IMR-90 (cell line): ENCODE results near the gene DUSP3. TPM values are rescaled to one million over a fixed set of nuclear protein-coding genes. Genes with fewer than 3 reads are reported as not detected.

Experiments used
- ATAC-seq: fragments of 200-7000 bp; cut with Tn5 transposase; 2 replicates; pipeline ENCODE4 v1.9.1; 2020; ENCODE audit warnings: low read depth, mild to moderate bottlenecking, moderate library complexity
- BruUV-seq: library from RNA; stranded (reverse); fragments of 400-500 nt; replicated peaks from 2 replicates; lab custom pipeline; 2021; lab: Mats Ljungman, UMichigan
- CTCF ChIA-PET: fragments of 300-600 bp; formaldehyde crosslinking; extraction: SDS; loops from one replicate; lab custom pipeline; 2021; ENCODE audit warnings: antibody characterized with exemption; lab: Yijun Ruan, JAX
- POLR2A ChIA-PET: fragments of 300-600 bp; sonication (Branson Sonifier 250); formaldehyde crosslinking; loops from one replicate; lab custom pipeline; 2022; ENCODE audit warnings: antibody characterized with exemption; ENCODE audit not compliant: unreplicated experiment; lab: Charles Lee
- DNase-seq: peaks from one replicate; pipeline ENCODE4 v3.0.0; 2013
- H2AFZ ChIP-seq: replicated peaks from 2 replicates; pipeline ENCODE3; 2013; ENCODE audit warnings: low read length, mild to moderate bottlenecking; ENCODE audit not compliant: poor library complexity
- H2AK5ac ChIP-seq: 2 replicates; pipeline ENCODE4 v1.6.1; 2013; ENCODE audit warnings: low read depth, low read length, inconsistent platforms
- H2AK9ac ChIP-seq: replicated peaks from 2 replicates; pipeline ENCODE3; 2013; ENCODE audit warnings: mild to moderate bottlenecking, low read depth, low read length, moderate library complexity; ENCODE audit not compliant: poor library complexity
- H2BK120ac ChIP-seq: 2 replicates; pipeline ENCODE4 v1.6.1; 2013; ENCODE audit warnings: low read depth, low read length, inconsistent platforms
- H2BK15ac ChIP-seq: 3 replicates; pipeline ENCODE4 v1.6.1; 2013; ENCODE audit warnings: low read depth, low read length, inconsistent platforms
- H2BK20ac ChIP-seq: 2 replicates; pipeline ENCODE4 v1.6.1; 2013; ENCODE audit warnings: low read depth, mild to moderate bottlenecking, inconsistent platforms, low read length, moderate library complexity
- H2BK5ac ChIP-seq: 2 replicates; pipeline ENCODE4 v1.6.1; 2013; ENCODE audit warnings: mild to moderate bottlenecking, low read depth, low read length, inconsistent platforms; ENCODE audit not compliant: poor library complexity, severe bottlenecking
- H3K14ac ChIP-seq: replicated peaks from 2 replicates; pipeline ENCODE4 v1.6.1; 2013; ENCODE audit warnings: low read depth, low read length, inconsistent platforms
- H3K18ac ChIP-seq: 2 replicates; pipeline ENCODE4 v1.6.1; 2013; ENCODE audit warnings: low read depth, low read length, control low read depth
- H3K23ac ChIP-seq: 2 replicates; pipeline ENCODE4 v1.6.1; 2013; ENCODE audit warnings: low read depth, low read length, inconsistent platforms
- H3K27ac ChIP-seq: 2 replicates; pipeline ENCODE4 v1.5.1; 2013; ENCODE audit warnings: mild to moderate bottlenecking, control low read depth, low read length; ENCODE audit not compliant: insufficient read depth
- H3K27me3 ChIP-seq: 2 replicates; pipeline ENCODE4 v1.6.1; 2013; ENCODE audit warnings: low read length; ENCODE audit not compliant: control insufficient read depth, insufficient read depth
- H3K36me3 ChIP-seq: 2 replicates; pipeline ENCODE4 v1.6.1; 2013; ENCODE audit warnings: low read length, mixed read lengths; ENCODE audit not compliant: control insufficient read depth, insufficient read depth
- H3K4ac ChIP-seq: 2 replicates; pipeline ENCODE4 v1.6.1; 2013; ENCODE audit warnings: low read depth, low read length, inconsistent platforms
- H3K4me1 ChIP-seq: 2 replicates; pipeline ENCODE4 v1.6.1; 2013; ENCODE audit warnings: low read length, mixed read lengths; ENCODE audit not compliant: control insufficient read depth, insufficient read depth
- H3K4me2 ChIP-seq: 2 replicates; pipeline ENCODE4 v1.6.1; 2013; ENCODE audit warnings: low read depth, mild to moderate bottlenecking, control low read depth, low read length, moderate library complexity
- H3K4me3 ChIP-seq: 2 replicates; pipeline ENCODE4 v1.5.1; 2013; ENCODE audit warnings: low read depth, mild to moderate bottlenecking, control low read depth, low read length, moderate library complexity; ENCODE audit not compliant: insufficient read depth
- H3K56ac ChIP-seq: 2 replicates; pipeline ENCODE4 v1.6.1; 2013; ENCODE audit warnings: low read length, inconsistent platforms; ENCODE audit not compliant: insufficient read depth; ENCODE audit errors: extremely low read depth
- H3K79me1 ChIP-seq, 2 experiments: 2 replicates each; pipeline ENCODE4 v1.6.1; 2013; ENCODE audit warnings: low read length in 2 of 2, inconsistent platforms in 1 of 2, low read depth in 1 of 2
- H3K9ac ChIP-seq: 2 replicates; pipeline ENCODE4 v1.6.1; 2013; ENCODE audit warnings: low read depth, low read length, control low read depth
- H3K9me1 ChIP-seq: 2 replicates; pipeline ENCODE4 v1.6.1; 2013; ENCODE audit warnings: low read length, inconsistent platforms; ENCODE audit not compliant: insufficient read depth
- H3K9me3 ChIP-seq: 2 replicates; pipeline ENCODE4 v1.6.1; 2013; ENCODE audit warnings: low read length; ENCODE audit not compliant: control insufficient read depth, insufficient read depth
- H4K20me1 ChIP-seq: 2 replicates; pipeline ENCODE4 v1.6.1; 2013; ENCODE audit warnings: low read length, inconsistent platforms; ENCODE audit not compliant: insufficient read depth
- H4K5ac ChIP-seq: 2 replicates; pipeline ENCODE4 v1.6.1; 2013; ENCODE audit warnings: mild to moderate bottlenecking, low read depth, low read length, control low read depth
- H4K8ac ChIP-seq, 2 experiments: 2 replicates each; pipeline ENCODE4 v1.6.1; 2013; ENCODE audit warnings: low read depth in 2 of 2, low read length in 2 of 2, control low read depth in 1 of 2, inconsistent platforms in 1 of 2
- H4K91ac ChIP-seq: 2 replicates; pipeline ENCODE4 v1.6.1; 2013; ENCODE audit warnings: low read depth, low read length, inconsistent platforms; ENCODE audit not compliant: insufficient read depth
- BHLHE40 ChIP-seq: fragments of 150-350 bp; IDR thresholded peaks from 2 replicates; pipeline ENCODE4 v1.6.1; 2016; ENCODE audit warnings: mild to moderate bottlenecking, low read depth, low read length
- CEBPB ChIP-seq: IDR thresholded peaks from 2 replicates; pipeline ENCODE4 v1.6.1; 2012; ENCODE audit warnings: low read depth, low read length, improper control_type of control experiment
- CHD1 ChIP-seq: IDR thresholded peaks from 2 replicates; pipeline ENCODE4 v1.6.1; 2012; ENCODE audit warnings: low read depth, low read length, improper control_type of control experiment
- ELK1 ChIP-seq: fragments of 150-350 bp; IDR thresholded peaks from 2 replicates; pipeline ENCODE4 v1.6.1; 2016; ENCODE audit warnings: low read depth, mild to moderate bottlenecking, low read length, moderate library complexity, borderline replicate concordance
- FOS ChIP-seq: fragments of 150-350 bp; IDR thresholded peaks from 2 replicates; pipeline ENCODE4 v1.6.1; 2016; ENCODE audit warnings: low read depth, low read length
- MAFK ChIP-seq: IDR thresholded peaks from 2 replicates; pipeline ENCODE4 v1.6.1; 2012; ENCODE audit warnings: low read depth, low read length, improper control_type of control experiment
- MAZ ChIP-seq: IDR thresholded peaks from 2 replicates; pipeline ENCODE4 v1.6.1; 2012; ENCODE audit warnings: low read depth, mild to moderate bottlenecking, low read length, improper control_type of control experiment, moderate library complexity, borderline replicate concordance
- MXI1 ChIP-seq: IDR thresholded peaks from 2 replicates; pipeline ENCODE4 v1.6.1; 2012; ENCODE audit warnings: low read depth, mild to moderate bottlenecking, low read length, moderate library complexity, borderline replicate concordance
- POLR2A ChIP-seq: IDR thresholded peaks from 2 replicates; pipeline ENCODE4 v1.6.1; 2012; ENCODE audit warnings: mild to moderate bottlenecking, low read depth, low read length
- RAD21 ChIP-seq: IDR thresholded peaks from 2 replicates; pipeline ENCODE4 v1.6.1; 2012; ENCODE audit warnings: low read length, improper control_type of control experiment
- RFX5 ChIP-seq: IDR thresholded peaks from 2 replicates; pipeline ENCODE4 v1.8.0; 2012; ENCODE audit warnings: low read depth, mild to moderate bottlenecking, low read length, moderate library complexity
- SMC3 ChIP-seq: fragments of 150-350 bp; IDR thresholded peaks from 2 replicates; pipeline ENCODE4 v1.6.1; 2016; ENCODE audit warnings: low read depth, mild to moderate bottlenecking, antibody characterized with exemption, low read length, moderate library complexity
- WGBS, 2 experiments: methylation state at CpG; one replicate each; pipeline versions ENCODE4 v1.1.5 to v1.1.7; 2013; ENCODE audit warnings: missing lambda C conversion rate in 2 of 2; ENCODE audit not compliant: insufficient read length in 1 of 2; ENCODE audit errors: extremely low coverage in 2 of 2; 5-methylcytosine and 5-hydroxymethylcytosine counted together
- dilution Hi-C: fragments of 300-500 bp; cut with HindIII; formaldehyde crosslinking; loops from one replicate; pipeline ENCODE4 v1.14.3; 2018; ENCODE audit warnings: low sequenced_read_pairs; ENCODE audit not compliant: unreplicated experiment
- in situ Hi-C: fragments of 300-500 bp; cut with MboI; formaldehyde crosslinking; loops from 3 replicates; pipeline ENCODE4 v1.14.3; 2019; ENCODE audit warnings: low sequenced_read_pairs, inconsistent platforms, mixed read lengths
- intact Hi-C: fragments of 100-400 bp; cut with micrococcal nuclease; formaldehyde crosslinking; loops from 2 replicates; pipeline ENCODE4 v1.10.0; 2022
- polyA plus RNA-seq, 3 experiments: library from polyadenylated mRNA; depleted of rRNA; stranded (reverse); fragments of >200 nt; gene quantifications; 2 replicates each; pipeline ENCODE4 v1.2.3, GENCODE V29; 2012; ENCODE audit warnings: low replicate concordance in 1 of 3
- total RNA-seq: library from RNA; depleted of rRNA; stranded (reverse); fragments of >200 nt; gene quantifications from 2 replicates; pipeline ENCODE4 v1.2.3, GENCODE V29; 2012
- TF ChIP-seq, protein P1 (sequence below): fragments of 150-350 bp; IDR thresholded peaks from 2 replicates; pipeline ENCODE4 v1.6.1; 2017; ENCODE audit warnings: mild to moderate bottlenecking, antibody characterized with exemption, low read length, low read depth
- TF ChIP-seq, protein P2 (sequence below): conservative IDR thresholded peaks from 2 replicates; pipeline ENCODE4 v1.5.1; 2012; ENCODE audit warnings: mild to moderate bottlenecking, low read depth, low read length, improper control_type of control experiment

DUSP3 gene
- total and polyA plus RNA-seq, 2 of the 4 experiments (the other 2 are of a cell fraction): 33.3 to 40.9 TPM

DNA sequence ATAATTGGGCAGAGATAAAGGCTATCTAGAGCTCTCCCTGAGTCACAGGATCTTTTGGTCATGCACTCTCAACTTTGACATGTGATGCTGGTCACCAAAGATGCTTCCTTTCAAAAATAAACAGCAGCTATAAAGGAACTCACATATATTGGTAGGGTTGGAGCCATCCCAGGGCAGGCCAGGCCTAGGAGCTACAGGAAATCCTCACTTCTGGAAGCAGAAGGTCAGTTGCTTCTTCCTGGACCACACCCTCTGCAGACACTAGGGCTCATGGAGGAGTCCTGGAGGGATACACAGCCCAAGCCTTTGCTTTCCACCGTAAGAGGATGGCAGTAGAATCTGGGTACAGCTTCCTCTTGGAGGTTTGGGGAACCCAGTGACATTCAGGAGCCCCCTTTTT is 44.8 kb downstream of the DUSP3 start:
- no peak for DNase-seq
- CTCF ChIA-PET: interaction anchor here (0.8 to 1.0 kb wide), 2 partner anchors 9 to 26 kb away, joined by 3 read pairs; no protein-coding TSS in a partner anchor
- intact Hi-C loops (no loop called here), dilution Hi-C loops (no loop called here), in situ Hi-C loops (no loop called here)
- Histone ChIP-seq H3K4ac (peak overlapping the region; percentile 56), H2AK9ac (no peak overlapping the region), H3K27ac (no peak overlapping the region), H4K5ac (peak overlapping the region; percentile 51; the same call in 1 of the 2 replicates), H3K27me3 (no peaks in the 10 kb centered on the region), H2BK20ac (peak overlapping the region; percentile 62), H4K91ac (peak overlapping the region; percentile 56; the same call in 1 of the 2 replicates), H3K56ac (0 out of 2 replicates have a peak overlapping the region, but pooled peaks have one; percentile 6), H3K4me2 (no peak overlapping the region), H3K23ac (0 out of 2 replicates have a peak overlapping the region, but pooled peaks have one; percentile 13), H3K18ac (peak overlapping the region; percentile 61; the same call in 1 of the 2 replicates), H2AK5ac (peak overlapping the region; percentile 76; the same call in 1 of the 2 replicates), H2BK15ac (peak overlapping the region; percentile 90; the same call in 1 of the 3 replicates), H3K9me1 (0 out of 2 replicates have a peak, but pooled peaks cover 5% of the 10 kb centered on the region), H3K14ac (peak overlapping the region; percentile 83), H3K9me3 (no peaks in the 10 kb centered on the region), H2BK5ac (peak overlapping the region; percentile 84), H3K4me1 (peaks cover 15% of the 10 kb centered on the region), H4K20me1 (no peaks in the 10 kb centered on the region), H3K9ac (no peak overlapping the region), H3K4me3 (no peak overlapping the region), H2BK120ac (peak overlapping the region; percentile 89), H3K36me3 (no peaks in the 10 kb centered on the region), H4K8ac (peak overlapping the region; percentile 21 to 32; a peak in 3 of 4 replicates), H3K79me1 (no peaks in the 10 kb centered on the region), H2AFZ (peak overlapping the region; percentile 25)
- BruUV-seq: no TSS peak
- WGBS, 2 experiments: no CpG with 5 or more reads among the region's 1 CpG
- POLR2A ChIA-PET: no interaction called here
- TF ChIP-seq MXI1 (no peak), MAZ (no peak), RAD21 (no peak), BHLHE40 (no peak), FOS (no peak), MAFK (no peak), RFX5 (no peak), CEBPB (no peak), POLR2A (no peak), CHD1 (no peak), SMC3 (no peak), ELK1 (no peak)
- TF ChIP-seq, protein P1, sequence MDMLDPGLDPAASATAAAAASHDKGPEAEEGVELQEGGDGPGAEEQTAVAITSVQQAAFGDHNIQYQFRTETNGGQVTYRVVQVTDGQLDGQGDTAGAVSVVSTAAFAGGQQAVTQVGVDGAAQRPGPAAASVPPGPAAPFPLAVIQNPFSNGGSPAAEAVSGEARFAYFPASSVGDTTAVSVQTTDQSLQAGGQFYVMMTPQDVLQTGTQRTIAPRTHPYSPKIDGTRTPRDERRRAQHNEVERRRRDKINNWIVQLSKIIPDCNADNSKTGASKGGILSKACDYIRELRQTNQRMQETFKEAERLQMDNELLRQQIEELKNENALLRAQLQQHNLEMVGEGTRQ: no peak
- TF ChIP-seq, protein P2, sequence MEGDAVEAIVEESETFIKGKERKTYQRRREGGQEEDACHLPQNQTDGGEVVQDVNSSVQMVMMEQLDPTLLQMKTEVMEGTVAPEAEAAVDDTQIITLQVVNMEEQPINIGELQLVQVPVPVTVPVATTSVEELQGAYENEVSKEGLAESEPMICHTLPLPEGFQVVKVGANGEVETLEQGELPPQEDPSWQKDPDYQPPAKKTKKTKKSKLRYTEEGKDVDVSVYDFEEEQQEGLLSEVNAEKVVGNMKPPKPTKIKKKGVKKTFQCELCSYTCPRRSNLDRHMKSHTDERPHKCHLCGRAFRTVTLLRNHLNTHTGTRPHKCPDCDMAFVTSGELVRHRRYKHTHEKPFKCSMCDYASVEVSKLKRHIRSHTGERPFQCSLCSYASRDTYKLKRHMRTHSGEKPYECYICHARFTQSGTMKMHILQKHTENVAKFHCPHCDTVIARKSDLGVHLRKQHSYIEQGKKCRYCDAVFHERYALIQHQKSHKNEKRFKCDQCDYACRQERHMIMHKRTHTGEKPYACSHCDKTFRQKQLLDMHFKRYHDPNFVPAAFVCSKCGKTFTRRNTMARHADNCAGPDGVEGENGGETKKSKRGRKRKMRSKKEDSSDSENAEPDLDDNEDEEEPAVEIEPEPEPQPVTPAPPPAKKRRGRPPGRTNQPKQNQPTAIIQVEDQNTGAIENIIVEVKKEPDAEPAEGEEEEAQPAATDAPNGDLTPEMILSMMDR: no peak
- ATAC-seq: peak; percentile 30; the same call in 1 of the 2 replicates
